KMS-11 (cell line): Measurements from ENCODE around the gene LAMB4.

Experiments
- H2AFZ ChIP-seq: fragments of 200-600 bp; sonication (generic); 2 replicates; pipeline ENCODE4 v1.6.1; 2016; ENCODE audit warnings: antibody characterized with exemption, mixed run types, low read depth
- H3K27ac ChIP-seq: fragments of 200-600 bp; sonication (generic); 2 replicates; pipeline ENCODE4 v1.6.1; 2016; ENCODE audit warnings: mild to moderate bottlenecking, mixed run types
- H3K27me3 ChIP-seq: fragments of 200-600 bp; sonication (generic); 2 replicates; pipeline ENCODE4 v1.6.1; 2017; ENCODE audit warnings: mild to moderate bottlenecking, low read depth, mixed run types, moderate library complexity; ENCODE audit not compliant: insufficient read depth
- H3K36me3 ChIP-seq: fragments of 200-600 bp; sonication (generic); 2 replicates; pipeline ENCODE4 v1.6.1; 2017; ENCODE audit warnings: mild to moderate bottlenecking, mixed run types; ENCODE audit not compliant: insufficient read depth
- H3K4me1 ChIP-seq: fragments of 200-600 bp; sonication (generic); 2 replicates; pipeline ENCODE4 v1.6.1; 2016; ENCODE audit warnings: mild to moderate bottlenecking, low read depth, mixed run types; ENCODE audit not compliant: poor library complexity, severe bottlenecking
- H3K4me2 ChIP-seq: fragments of 200-600 bp; sonication (generic); 2 replicates; pipeline ENCODE4 v1.7.0; 2016; ENCODE audit warnings: mild to moderate bottlenecking, mixed run types
- H3K4me3 ChIP-seq: fragments of 200-600 bp; sonication (generic); IDR thresholded peaks from 2 replicates; pipeline ENCODE4 v1.6.1; 2017; ENCODE audit warnings: low read depth, low read length, mixed read lengths; ENCODE audit not compliant: insufficient read depth
- H3K79me2 ChIP-seq: fragments of 200-600 bp; sonication (generic); 2 replicates; pipeline ENCODE4 v1.6.1; 2016; ENCODE audit warnings: low read depth, mixed run types; ENCODE audit not compliant: insufficient read depth
- H3K9ac ChIP-seq: fragments of 200-600 bp; sonication (generic); 2 replicates; pipeline ENCODE4 v1.6.1; 2016; ENCODE audit warnings: mild to moderate bottlenecking, mixed run types
- H4K20me1 ChIP-seq: fragments of 200-600 bp; sonication (generic); 2 replicates; pipeline ENCODE4 v1.6.1; 2016; ENCODE audit warnings: mild to moderate bottlenecking, mixed run types; ENCODE audit not compliant: insufficient read depth
- TF ChIP-seq, protein P1 (sequence below): fragments of 200-600 bp; sonication (generic); conservative IDR thresholded peaks from 2 replicates; pipeline ENCODE4 v1.6.1; 2017; ENCODE audit warnings: low read depth, mild to moderate bottlenecking, antibody characterized with exemption, low read length, moderate library complexity, mixed read lengths

LAMB4 gene

DNA sequence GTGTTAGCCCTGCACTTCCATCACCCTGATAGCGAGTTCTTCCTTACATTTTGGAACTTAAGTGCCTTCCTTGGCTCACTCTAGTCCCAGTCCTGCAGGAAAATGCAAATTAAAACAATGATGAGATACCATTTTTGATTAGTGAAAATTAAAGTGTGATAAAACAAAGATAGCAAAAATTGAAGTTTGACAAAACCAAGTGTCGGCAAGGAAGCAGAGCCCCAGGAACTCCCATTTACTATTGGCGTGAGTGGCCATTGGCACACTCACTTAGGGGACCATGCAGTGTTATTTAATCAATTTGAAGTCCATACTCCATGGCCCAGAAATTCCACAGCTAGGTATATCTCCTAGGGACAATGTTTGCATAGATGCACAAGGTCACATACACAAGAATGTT is 28.4 kb downstream of the LAMB4 start:
- TF ChIP-seq, protein P1, sequence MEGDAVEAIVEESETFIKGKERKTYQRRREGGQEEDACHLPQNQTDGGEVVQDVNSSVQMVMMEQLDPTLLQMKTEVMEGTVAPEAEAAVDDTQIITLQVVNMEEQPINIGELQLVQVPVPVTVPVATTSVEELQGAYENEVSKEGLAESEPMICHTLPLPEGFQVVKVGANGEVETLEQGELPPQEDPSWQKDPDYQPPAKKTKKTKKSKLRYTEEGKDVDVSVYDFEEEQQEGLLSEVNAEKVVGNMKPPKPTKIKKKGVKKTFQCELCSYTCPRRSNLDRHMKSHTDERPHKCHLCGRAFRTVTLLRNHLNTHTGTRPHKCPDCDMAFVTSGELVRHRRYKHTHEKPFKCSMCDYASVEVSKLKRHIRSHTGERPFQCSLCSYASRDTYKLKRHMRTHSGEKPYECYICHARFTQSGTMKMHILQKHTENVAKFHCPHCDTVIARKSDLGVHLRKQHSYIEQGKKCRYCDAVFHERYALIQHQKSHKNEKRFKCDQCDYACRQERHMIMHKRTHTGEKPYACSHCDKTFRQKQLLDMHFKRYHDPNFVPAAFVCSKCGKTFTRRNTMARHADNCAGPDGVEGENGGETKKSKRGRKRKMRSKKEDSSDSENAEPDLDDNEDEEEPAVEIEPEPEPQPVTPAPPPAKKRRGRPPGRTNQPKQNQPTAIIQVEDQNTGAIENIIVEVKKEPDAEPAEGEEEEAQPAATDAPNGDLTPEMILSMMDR: no peak
- Histone ChIP-seq H2AFZ (no peak overlapping the region), H3K4me1 (no peaks in the 10 kb centered on the region), H3K36me3 (no peaks in the 10 kb centered on the region), H4K20me1 (no peaks in the 10 kb centered on the region), H3K27ac (no peak overlapping the region), H3K4me2 (no peak overlapping the region), H3K9ac (no peak overlapping the region), H3K79me2 (no peaks in the 10 kb centered on the region), H3K4me3 (no peak overlapping the region), H3K27me3 (no peaks in the 10 kb centered on the region)

DNA sequence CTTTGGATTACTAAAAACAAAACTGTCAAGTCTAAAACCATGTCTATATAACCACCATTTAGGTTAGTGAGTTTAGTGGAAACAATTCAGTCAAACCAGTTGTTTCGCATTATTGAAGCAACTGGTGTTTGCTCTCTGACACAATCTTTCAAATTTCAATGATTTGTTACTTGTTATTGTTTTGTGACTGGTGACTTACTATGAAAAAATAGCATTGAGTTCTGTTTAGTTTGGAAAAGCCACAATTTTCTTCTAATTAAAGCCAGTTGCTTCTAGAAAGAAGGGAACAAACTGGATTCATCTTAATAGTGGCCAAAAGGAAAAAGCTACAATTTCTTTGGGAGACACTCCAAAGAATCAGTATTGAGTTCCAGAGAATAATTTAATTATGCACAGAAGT is 30.4 kb downstream of the LAMB4 start:
- Histone ChIP-seq H3K4me3 (no peak overlapping the region), H4K20me1 (no peaks in the 10 kb centered on the region), H3K36me3 (no peaks in the 10 kb centered on the region), H3K4me1 (no peaks in the 10 kb centered on the region), H3K4me2 (no peak overlapping the region), H3K27me3 (no peaks in the 10 kb centered on the region), H3K9ac (no peak overlapping the region), H3K27ac (no peak overlapping the region), H2AFZ (no peak overlapping the region), H3K79me2 (no peaks in the 10 kb centered on the region)
- TF ChIP-seq, protein P1: no peak

DNA sequence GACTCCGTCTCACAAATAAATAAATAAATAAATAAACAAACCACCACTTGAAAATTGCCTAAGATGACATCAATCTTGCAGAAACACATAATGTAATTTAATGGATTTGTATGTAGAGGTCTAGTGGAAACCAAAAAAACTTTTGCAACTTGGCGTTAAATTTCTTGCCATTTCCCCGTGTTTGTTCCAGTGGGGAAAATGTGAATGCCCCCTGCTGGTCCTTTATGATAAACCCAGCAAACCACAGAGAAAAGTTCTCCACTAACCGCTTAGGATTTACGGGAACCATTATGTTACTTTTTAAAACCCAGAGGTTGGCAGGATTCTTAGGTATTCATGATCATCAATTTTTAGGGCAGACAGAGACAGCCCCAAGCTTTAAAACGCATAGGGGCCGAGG is 32.5 kb downstream of the LAMB4 start:
- Histone ChIP-seq H3K27me3 (no peaks in the 10 kb centered on the region), H3K4me1 (no peaks in the 10 kb centered on the region), H3K4me3 (no peak overlapping the region), H4K20me1 (no peaks in the 10 kb centered on the region), H3K36me3 (no peaks in the 10 kb centered on the region), H2AFZ (no peak overlapping the region), H3K27ac (no peak overlapping the region), H3K9ac (no peak overlapping the region), H3K4me2 (no peak overlapping the region), H3K79me2 (no peaks in the 10 kb centered on the region)
- TF ChIP-seq, protein P1: peak; percentile 48; the same call in 1 of the 2 replicates

DNA sequence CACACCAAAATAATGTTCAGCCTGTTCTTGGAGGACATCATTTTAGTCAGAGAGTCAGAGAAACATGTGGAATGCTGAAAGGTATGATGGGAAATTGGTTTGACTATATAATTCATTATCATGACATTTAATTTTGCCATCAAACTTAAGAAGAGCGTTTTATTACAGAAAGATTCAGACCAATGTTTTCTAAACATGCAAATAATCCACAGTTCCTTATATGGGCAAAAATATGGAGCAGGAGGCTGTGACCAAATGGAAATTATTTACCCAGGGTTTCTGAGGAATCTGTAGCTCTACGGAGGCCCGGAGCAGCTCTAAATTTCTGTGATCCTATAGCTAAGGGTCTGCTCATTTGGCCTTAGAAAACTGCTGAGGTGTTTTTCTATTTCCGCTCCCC is 33.2 kb downstream of the LAMB4 start:
- TF ChIP-seq, protein P1: no peak
- no peak overlapping the region for H2AFZ ChIP-seq
- no peaks in the 10 kb centered on the region for H3K27me3 ChIP-seq
- H3K36me3 ChIP-seq: no peaks in the 10 kb centered on the region
- H3K9ac ChIP-seq: no peak overlapping the region
- H4K20me1 ChIP-seq: no peaks in the 10 kb centered on the region
- no peak overlapping the region for H3K27ac ChIP-seq
- no peaks in the 10 kb centered on the region for H3K4me1 ChIP-seq
- H3K4me3 ChIP-seq: no peak overlapping the region
- H3K4me2 ChIP-seq: no peak overlapping the region
- H3K79me2 ChIP-seq: no peaks in the 10 kb centered on the region
